Measurements from ENCODE around the gene MAGEH1.

Gene MAGEH1

GRCh38 chrX:55490121-55490520 lies 38.2 kb downstream of the MAGEH1 start:
- no peak for DNase-seq (ENCODE audit: low read depth in 2 of 2)

DNA sequence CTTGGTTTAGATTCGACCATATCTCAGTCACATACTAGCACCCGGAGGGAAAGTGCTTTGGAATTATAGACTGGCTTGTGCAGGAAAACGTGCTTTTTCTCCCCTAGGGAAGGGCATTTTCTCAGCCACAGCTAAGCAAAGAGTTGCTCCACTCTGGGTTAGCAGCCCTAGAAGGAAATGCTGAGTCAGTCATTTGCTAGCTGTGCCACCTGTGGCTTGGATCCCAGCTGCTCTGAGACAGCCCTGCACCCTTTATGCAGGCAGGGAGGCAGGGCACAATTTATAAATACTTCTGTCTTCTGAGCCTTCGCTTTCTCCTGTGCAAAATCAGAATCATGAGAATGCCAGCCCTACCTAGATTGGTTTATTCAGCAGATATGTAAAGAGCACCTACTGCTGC lies 39.0 kb downstream of the MAGEH1 start:
- DNase-seq (ENCODE audit: low read depth in 2 of 2), result no peak

Data from stimulated activated CD4-positive, alpha-beta T cell treated with anti-CD3 and anti-CD28 coated beads, Interleukin-15, amount 100 ng/mL, for 48 hours (primary cell).